Measurements from ENCODE around the gene NCOA6.

DNA sequence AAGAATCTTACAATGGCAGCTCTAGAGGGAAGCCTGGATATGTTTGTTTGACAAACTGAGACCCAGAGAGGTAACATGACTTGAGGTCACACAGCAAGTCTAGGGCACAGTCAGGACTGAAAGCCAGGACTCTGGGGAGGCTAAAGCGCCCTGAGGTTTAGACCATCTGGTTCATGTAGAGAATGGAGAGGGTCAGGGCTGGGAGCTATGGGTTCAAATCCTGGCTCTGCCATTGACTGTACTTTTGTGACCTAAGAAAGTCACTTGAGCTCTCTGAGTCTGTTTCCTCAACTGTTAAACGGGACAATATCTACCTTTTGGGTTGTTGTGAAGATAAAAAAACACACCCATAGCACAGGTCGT, 122.4 kb downstream of the NCOA6 start:
- TF ChIP-seq, protein P1, sequence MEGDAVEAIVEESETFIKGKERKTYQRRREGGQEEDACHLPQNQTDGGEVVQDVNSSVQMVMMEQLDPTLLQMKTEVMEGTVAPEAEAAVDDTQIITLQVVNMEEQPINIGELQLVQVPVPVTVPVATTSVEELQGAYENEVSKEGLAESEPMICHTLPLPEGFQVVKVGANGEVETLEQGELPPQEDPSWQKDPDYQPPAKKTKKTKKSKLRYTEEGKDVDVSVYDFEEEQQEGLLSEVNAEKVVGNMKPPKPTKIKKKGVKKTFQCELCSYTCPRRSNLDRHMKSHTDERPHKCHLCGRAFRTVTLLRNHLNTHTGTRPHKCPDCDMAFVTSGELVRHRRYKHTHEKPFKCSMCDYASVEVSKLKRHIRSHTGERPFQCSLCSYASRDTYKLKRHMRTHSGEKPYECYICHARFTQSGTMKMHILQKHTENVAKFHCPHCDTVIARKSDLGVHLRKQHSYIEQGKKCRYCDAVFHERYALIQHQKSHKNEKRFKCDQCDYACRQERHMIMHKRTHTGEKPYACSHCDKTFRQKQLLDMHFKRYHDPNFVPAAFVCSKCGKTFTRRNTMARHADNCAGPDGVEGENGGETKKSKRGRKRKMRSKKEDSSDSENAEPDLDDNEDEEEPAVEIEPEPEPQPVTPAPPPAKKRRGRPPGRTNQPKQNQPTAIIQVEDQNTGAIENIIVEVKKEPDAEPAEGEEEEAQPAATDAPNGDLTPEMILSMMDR (conservative IDR thresholded peaks at IDR 0.05) = no peak
- no peak for TF ChIP-seq EZH2 (IDR thresholded peaks at IDR 0.05; ENCODE audit: low read depth)

Measured in PC-9 (cell line).